Measurements from ENCODE around the gene TMEM132C. TPM values are rescaled to one million over a fixed set of nuclear protein-coding genes. Genes with fewer than 3 reads are reported as not detected.

TMEM132C gene
- total RNA-seq, 1 experiment from 2014 or later, result not detected

- DNase-seq (ENCODE audit: low read depth), result no peak
Observed at GRCh38 chr12:128664501-128664900, 397.5 kb downstream of the TMEM132C start.

- DNase-seq (ENCODE audit: low read depth), result no peak
Observed at GRCh38 chr12:128667193-128667592, 400.2 kb downstream of the TMEM132C start.

GRCh38 chr12:128671528-128672042 is 404.6 kb downstream of the TMEM132C start:
- no peak for DNase-seq (ENCODE audit: low read depth)

- DNase-seq (ENCODE audit: low read depth), result no peak
Observed at GRCh38 chr12:128672428-128672827, 405.5 kb downstream of the TMEM132C start.

- no peak for DNase-seq (ENCODE audit: low read depth)
Observed at GRCh38 chr12:128672893-128673292, 405.9 kb downstream of the TMEM132C start.

- no peak for DNase-seq (ENCODE audit: low read depth)
Observed at GRCh38 chr12:128675576-128675975, 408.6 kb downstream of the TMEM132C start.

- DNase-seq (ENCODE audit: low read depth), result no peak
Observed at GRCh38 chr12:128680555-128680954, 413.6 kb downstream of the TMEM132C start.

- no peak for DNase-seq (ENCODE audit: low read depth)
Observed at GRCh38 chr12:128682548-128683275, 415.7 kb downstream of the TMEM132C start.

GRCh38 chr12:128684352-128684751 is 417.4 kb downstream of the TMEM132C start:
- DNase-seq (ENCODE audit: low read depth), result no peak

- DNase-seq (ENCODE audit: low read depth), result no peak
Observed at GRCh38 chr12:128685903-128686475, 419.0 kb downstream of the TMEM132C start.

GRCh38 chr12:128687851-128688250 is 420.9 kb downstream of the TMEM132C start:
- DNase-seq (ENCODE audit: low read depth), result no peak

- DNase-seq (ENCODE audit: low read depth), result no peak
Observed at GRCh38 chr12:128690641-128691040, 423.7 kb downstream of the TMEM132C start.

GRCh38 chr12:128693115-128693514 is 426.1 kb downstream of the TMEM132C start:
- no peak for DNase-seq (ENCODE audit: low read depth)

GRCh38 chr12:128693771-128694170 is 426.8 kb downstream of the TMEM132C start:
- no peak for DNase-seq (ENCODE audit: low read depth)

- DNase-seq (ENCODE audit: low read depth), result no peak
Observed at GRCh38 chr12:128694445-128694844, 427.5 kb downstream of the TMEM132C start.

GRCh38 chr12:128695697-128696096 is 428.7 kb downstream of the TMEM132C start:
- no peak for DNase-seq (ENCODE audit: low read depth)

GRCh38 chr12:128698301-128698972 is 431.5 kb downstream of the TMEM132C start:
- no peak for DNase-seq (ENCODE audit: low read depth)

- no peak for DNase-seq (ENCODE audit: low read depth)
Observed at GRCh38 chr12:128699106-128699505, 432.1 kb downstream of the TMEM132C start.

- no peak for DNase-seq (ENCODE audit: low read depth)
Observed at GRCh38 chr12:128702371-128702770, 435.4 kb downstream of the TMEM132C start.

- DNase-seq (ENCODE audit: low read depth), result no peak
Observed at GRCh38 chr12:128705140-128705539, 438.2 kb downstream of the TMEM132C start.

- DNase-seq (ENCODE audit: low read depth), result no peak
Observed at GRCh38 chr12:128707488-128707887, 440.5 kb downstream of the TMEM132C start.

- DNase-seq (ENCODE audit: low read depth), result no peak
Observed at GRCh38 chr12:128708789-128709188, 441.8 kb downstream of the TMEM132C start.

GRCh38 chr12:128709660-128710059 is 442.7 kb downstream of the TMEM132C start:
- DNase-seq (ENCODE audit: low read depth), result no peak

Measured in RPMI7951 (cell line).